IPS-15b (cell line): ENCODE measurements around the gene FEZF2.

ENCODE experiments used
- H3K27me3 ChIP-seq: one replicate; pipeline ENCODE4 v1.6.1; 2013; ENCODE audit warnings: low read length; ENCODE audit not compliant: control insufficient read depth, insufficient read depth
- H3K36me3 ChIP-seq: one replicate; pipeline ENCODE4 v1.6.1; 2013; ENCODE audit warnings: low read length; ENCODE audit not compliant: control insufficient read depth, insufficient read depth
- H3K4me1 ChIP-seq: one replicate; pipeline ENCODE4 v1.6.1; 2013; ENCODE audit warnings: mild to moderate bottlenecking, low read length; ENCODE audit not compliant: control insufficient read depth, insufficient read depth
- H3K4me3 ChIP-seq: one replicate; pipeline ENCODE4 v1.5.1; 2013; ENCODE audit warnings: low read depth, low read length
- H3K9ac ChIP-seq: one replicate; pipeline ENCODE4 v1.6.1; 2013; ENCODE audit warnings: low read depth, mild to moderate bottlenecking, low read length
- H3K9me3 ChIP-seq: one replicate; pipeline ENCODE4 v1.6.1; 2013; ENCODE audit warnings: mild to moderate bottlenecking, low read length; ENCODE audit not compliant: control insufficient read depth, insufficient read depth

FEZF2 gene

DNA sequence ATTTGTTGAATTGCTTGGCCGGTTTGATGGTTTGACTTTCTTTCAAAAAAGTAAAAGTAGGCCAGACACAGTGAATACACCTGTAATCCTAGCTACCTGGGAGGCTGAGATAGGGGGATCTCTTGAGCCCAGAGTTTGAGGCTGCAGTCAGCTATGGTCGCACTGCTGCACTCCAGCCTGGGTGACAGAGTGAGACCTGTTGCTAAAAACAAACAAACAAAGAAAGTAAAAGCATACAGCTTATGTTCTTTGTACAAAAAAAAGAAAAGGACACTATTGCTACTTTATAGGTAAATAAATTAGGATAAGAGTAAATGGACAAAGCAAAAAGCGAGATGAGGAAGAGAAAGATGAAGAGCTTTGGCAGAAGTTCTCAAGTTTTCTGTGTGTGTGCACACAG, 13.9 kb upstream of the FEZF2 start:
- Histone ChIP-seq H3K4me1 (no peaks in the 10 kb centered on the region), H3K9ac (no peak overlapping the region), H3K9me3 (no peaks in the 10 kb centered on the region), H3K4me3 (no peak overlapping the region), H3K36me3 (no peaks in the 10 kb centered on the region), H3K27me3 (peaks cover 12% of the 10 kb centered on the region)

DNA sequence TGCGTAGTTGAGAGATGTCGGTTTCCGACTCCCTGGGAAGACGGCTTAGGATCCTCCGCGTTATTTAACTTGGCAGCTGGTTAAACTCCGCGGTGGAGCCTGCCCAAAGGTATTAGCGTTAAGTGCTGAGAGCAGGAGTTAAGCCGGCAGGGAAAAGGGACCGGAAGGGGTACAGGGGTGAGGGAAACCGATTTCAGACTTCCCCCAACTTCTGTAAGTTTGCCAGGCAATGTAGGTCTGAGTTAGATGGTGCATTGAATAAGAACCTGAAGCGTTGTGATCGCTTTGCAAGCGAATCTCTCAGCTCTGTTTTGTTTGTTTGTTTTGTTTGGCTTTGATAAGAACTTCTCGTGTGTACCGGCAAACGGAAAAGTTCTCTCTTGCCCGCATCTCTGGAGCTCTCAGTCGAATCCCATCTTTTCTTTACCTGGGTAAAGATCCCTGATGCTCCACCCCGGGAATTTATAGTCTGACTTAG, 6.0 kb upstream of the FEZF2 start:
- Histone ChIP-seq H3K4me3 (peak overlapping the region; percentile 26), H3K36me3 (no peaks in the 10 kb centered on the region), H3K9me3 (no peaks in the 10 kb centered on the region), H3K4me1 (peaks cover 33% of the 10 kb centered on the region), H3K9ac (no peak overlapping the region), H3K27me3 (peaks cover 91% of the 10 kb centered on the region)

DNA sequence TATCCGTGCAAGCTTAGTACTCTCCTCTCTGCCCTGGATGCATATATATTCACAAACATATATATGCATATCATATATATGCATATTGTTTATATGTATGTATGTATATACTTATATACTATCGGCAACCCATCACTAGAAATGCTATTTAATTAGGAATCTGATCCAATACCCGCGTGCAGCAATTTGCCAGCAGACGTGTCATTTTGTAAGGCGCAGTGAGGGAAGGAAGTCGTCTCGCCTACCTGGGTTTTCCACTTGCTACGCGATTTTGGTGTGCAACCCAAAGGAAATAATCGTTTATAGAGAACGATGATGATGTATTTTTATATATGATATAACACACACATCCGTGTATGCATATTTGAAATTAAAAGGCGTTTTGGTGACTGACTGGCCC, 5.6 kb upstream of the FEZF2 start:
- H3K27me3 ChIP-seq, result peaks cover 95% of the 10 kb centered on the region
- H3K9ac ChIP-seq, result no peak overlapping the region
- peaks cover 37% of the 10 kb centered on the region for H3K4me1 ChIP-seq
- H3K36me3 ChIP-seq, result no peaks in the 10 kb centered on the region
- H3K4me3 ChIP-seq, result peak overlapping the region; percentile 26
- H3K9me3 ChIP-seq, result no peaks in the 10 kb centered on the region

DNA sequence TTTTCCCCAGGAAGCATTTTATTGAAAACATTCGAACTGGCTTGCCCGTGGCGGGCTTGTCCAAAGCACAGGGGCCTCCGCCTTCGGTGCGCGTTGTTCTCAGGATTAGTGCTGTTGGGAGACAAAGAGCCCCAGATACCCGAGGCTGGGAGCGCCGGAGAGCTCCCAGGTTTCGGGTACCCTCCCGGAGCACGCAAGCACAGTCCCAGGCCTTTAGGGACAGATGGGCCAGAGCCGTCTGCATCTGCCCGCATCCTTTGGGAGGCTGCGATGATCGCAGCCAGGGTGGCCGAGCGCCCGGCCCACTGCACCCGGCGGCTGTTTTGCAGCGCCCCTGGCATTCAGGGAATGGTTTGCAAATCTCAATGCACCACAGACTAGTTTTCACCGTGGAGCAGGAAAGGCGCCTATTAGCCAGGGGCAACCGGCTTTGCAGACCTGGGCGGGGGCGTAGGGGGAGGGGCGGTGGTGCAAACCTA, 5.0 kb upstream of the FEZF2 start:
- peak overlapping the region; percentile 26 for H3K4me3 ChIP-seq
- H3K27me3 ChIP-seq, result peaks cover 97% of the 10 kb centered on the region
- H3K4me1 ChIP-seq, result peaks cover 37% of the 10 kb centered on the region
- H3K9me3 ChIP-seq, result no peaks in the 10 kb centered on the region
- H3K36me3 ChIP-seq, result no peaks in the 10 kb centered on the region
- no peak overlapping the region for H3K9ac ChIP-seq

DNA sequence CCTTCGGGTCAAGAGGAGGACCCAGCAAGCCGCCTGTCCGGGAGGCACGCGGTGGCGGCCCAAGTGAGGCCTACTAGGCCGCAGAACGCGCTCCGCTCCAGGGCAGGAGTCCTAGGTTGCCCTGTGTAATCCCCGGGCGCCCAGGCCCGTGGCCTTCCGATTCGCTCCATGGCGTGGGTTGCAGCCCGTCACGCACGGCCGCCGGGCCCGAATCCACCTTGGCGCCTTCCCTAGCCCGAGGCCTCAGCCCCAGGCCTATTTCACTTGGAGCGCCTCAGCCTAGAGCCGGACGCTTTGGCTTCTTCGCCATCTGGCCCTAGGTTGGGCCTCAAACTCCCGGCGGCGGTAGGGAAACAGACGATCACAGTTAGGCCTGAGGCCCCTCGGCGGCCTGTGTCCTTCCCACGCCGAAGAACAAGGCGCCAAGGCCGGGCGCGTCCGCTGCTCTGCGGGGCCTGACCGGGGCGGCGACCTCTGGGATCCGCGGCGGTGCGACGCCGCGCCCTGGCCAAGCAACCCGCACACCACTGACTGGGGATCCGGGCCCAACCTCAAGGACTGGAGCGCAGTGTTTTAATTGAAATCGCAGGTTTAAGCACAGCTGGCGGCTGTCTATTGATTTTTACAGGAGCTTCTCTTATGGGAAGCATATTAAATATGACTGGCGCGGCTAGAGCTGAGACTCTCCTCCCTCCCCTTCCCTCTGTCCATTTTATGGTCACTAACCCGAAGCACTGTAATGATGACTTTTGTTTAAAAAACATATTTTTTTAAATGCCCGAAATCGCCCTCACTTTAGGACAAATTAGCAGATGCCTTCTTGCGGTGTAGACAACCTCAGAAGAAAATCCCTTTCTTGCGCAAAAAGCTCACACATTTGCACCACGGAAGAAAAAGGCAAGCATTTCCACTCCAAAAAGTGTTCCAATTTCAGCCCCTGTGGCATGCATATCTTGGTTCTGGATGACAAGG, 3.8 kb upstream of the FEZF2 start:
- Histone ChIP-seq H3K36me3 (no peaks in the 10 kb centered on the region), H3K4me1 (peaks cover 39% of the 10 kb centered on the region), H3K27me3 (peaks cover 99% of the 10 kb centered on the region), H3K9me3 (no peaks in the 10 kb centered on the region), H3K4me3 (peak overlapping the region; percentile 9), H3K9ac (no peak overlapping the region)

DNA sequence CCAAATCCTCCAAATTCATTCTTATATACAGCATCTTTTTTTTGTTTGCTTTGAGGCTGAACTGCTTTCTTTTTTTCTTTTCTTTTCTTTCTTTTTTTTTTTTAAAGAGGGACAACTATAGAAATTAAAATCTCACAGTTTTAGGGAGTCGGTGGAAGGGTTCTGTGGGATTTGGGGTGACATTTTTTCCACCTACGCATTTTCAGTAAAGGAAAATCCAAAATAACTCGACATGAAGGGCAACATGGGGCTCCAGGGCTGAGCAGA, 3.0 kb upstream of the FEZF2 start:
- Histone ChIP-seq H3K4me3 (peak overlapping the region; percentile 9), H3K9ac (no peak overlapping the region), H3K36me3 (no peaks in the 10 kb centered on the region), H3K27me3 (peaks cover 99% of the 10 kb centered on the region), H3K9me3 (no peaks in the 10 kb centered on the region), H3K4me1 (peaks cover 41% of the 10 kb centered on the region)

DNA sequence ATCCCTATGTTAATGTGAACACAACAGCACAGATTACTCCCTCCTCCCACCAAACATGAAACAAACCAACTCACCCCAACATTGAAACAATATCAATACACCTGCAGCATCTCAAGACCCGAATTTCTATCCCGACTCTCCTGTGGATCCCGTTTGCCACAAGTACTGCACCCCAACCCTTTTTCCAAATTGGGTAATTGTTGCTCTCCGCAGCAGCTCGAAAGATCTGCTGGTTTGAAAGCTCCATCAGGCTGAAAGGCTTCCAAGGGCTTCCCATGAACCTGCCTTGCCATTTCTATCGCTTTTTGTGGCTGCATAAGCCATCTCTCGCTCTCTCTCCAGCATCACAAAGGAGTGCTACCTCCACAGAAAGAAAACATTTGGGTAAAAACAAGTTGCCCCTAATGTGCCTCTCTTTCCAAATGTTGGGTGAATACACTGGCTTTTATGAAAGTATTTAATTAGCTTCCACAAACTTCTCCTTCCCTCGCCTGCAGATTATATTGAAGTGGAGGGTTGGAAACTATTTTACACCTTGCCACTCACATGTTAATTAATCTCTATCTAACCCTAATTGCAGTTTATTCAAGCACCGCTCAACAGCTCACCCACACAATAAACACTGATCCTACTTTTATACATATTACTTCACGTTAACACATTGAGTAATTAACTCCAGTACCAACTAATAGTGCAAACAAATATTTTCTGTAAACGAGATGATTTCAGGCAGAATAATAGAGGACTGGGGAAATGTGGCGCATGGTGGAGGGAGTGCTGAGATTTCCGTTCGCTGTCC, 2.5 kb upstream of the FEZF2 start:
- H3K9me3 ChIP-seq, result no peaks in the 10 kb centered on the region
- peaks cover 42% of the 10 kb centered on the region for H3K4me1 ChIP-seq
- H3K27me3 ChIP-seq, result peaks cover 99% of the 10 kb centered on the region
- peak overlapping the region; percentile 39 for H3K4me3 ChIP-seq
- no peak overlapping the region for H3K9ac ChIP-seq
- no peaks in the 10 kb centered on the region for H3K36me3 ChIP-seq

DNA sequence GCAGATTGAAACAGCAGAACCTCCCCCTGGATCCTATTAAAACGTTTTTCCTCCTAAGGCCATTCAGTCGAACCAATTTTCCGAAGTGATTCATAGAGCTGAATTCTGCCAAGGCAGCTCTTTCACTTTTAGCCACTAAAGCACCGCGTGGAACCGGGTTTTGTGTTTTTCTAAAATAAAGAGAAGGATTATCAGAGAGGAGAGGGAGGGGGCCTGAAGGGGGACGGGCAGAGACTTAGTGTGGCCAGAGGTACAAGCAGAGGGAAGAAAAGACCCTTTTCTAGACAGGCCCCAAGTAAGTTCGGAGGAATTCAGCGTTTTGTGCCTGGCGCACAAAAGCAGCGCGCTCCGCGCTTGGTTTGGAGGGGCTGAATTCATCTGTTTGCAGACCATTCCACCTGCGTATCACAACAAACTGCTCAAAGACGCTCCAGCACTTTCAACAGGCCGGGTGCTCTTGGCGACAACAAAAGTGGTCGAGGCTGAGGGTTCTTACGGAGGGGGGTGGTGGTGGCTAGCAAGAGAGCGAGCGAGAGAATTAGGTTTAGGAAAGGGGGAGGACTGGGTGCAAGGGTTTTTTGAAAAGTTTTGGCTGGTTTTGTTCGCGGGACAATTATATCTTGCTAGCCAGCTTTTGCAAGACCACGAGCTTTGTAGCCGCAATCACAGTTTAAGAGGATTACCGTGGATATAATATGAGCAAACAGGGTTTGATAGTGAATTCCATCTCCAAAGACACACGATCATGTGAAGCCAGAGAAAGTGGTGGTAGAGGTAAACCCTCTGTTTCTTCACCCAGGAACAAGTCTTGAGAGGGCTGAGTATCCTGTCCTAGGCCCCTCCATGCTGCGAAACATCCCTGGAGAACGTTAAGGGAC, 1.2 kb upstream of the FEZF2 start:
- Histone ChIP-seq H3K4me3 (peak overlapping the region; percentile 39), H3K9ac (no peak overlapping the region), H3K4me1 (peaks cover 44% of the 10 kb centered on the region), H3K27me3 (peaks cover 99% of the 10 kb centered on the region), H3K36me3 (no peaks in the 10 kb centered on the region), H3K9me3 (no peaks in the 10 kb centered on the region)

DNA sequence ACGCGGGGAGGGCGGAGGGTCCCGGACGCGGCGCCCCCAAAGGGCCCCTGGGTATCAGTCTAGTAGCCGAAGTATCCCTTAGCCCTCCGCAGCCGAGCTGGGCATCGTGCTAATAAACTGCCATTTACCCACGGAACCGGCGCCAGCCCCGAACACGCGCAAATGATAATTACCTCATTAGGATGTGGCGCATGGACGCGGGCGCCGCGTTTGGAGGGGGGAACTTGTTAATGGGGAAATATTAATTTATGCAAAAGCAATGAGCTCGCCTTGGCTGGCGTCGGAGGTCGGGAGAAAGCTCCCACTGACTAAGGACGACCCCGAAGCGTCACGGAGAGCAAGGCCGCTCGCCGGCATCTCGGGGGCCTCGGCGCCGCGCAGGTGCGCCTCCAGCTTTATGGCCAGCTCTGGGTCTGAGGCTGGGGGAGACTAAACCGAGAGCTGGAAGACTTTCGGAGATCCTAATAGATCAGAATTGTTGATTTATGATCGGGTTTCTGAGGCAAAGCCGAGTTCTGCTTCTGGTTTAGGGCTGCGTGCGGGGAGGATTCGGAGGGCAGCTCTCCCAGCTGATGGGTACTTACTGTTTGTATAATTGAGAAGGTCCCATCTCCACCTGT, 474 bp upstream of the FEZF2 start:
- Histone ChIP-seq H3K36me3 (no peaks in the 10 kb centered on the region), H3K27me3 (peaks cover 98% of the 10 kb centered on the region), H3K4me1 (peaks cover 38% of the 10 kb centered on the region), H3K4me3 (peak overlapping the region; percentile 39), H3K9me3 (no peaks in the 10 kb centered on the region), H3K9ac (no peak overlapping the region)

DNA sequence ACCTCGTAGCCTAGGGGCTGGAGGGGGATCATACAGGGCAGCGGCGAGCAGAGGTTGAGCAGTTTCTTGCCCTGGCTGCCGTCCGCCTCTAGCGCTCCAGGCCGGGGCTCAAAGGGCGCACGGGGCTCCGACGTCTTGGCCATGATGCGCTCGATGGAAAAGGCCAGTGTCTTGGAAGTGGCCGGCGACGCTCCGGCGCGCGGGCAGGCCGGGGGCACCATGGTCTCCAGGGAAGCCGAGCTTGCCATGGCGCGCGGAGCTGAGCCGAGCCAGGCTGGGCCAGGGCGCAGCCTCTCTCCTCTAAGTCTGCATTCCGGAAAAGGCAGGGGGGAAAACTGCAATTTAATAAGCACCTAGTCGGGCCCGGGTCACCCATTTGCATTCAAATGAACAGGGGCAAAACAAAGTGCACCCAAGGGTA, 719 bp downstream of the FEZF2 start:
- H3K9me3 ChIP-seq, result no peaks in the 10 kb centered on the region
- H3K36me3 ChIP-seq, result no peaks in the 10 kb centered on the region
- peak overlapping the region; percentile 49 for H3K4me3 ChIP-seq
- peaks cover 98% of the 10 kb centered on the region for H3K27me3 ChIP-seq
- peaks cover 43% of the 10 kb centered on the region for H3K4me1 ChIP-seq
- no peak overlapping the region for H3K9ac ChIP-seq
